Heart left ventricle (tissue), 16 donors: Measurements from ENCODE around the gene NIFK. TPM values are rescaled to one million over a fixed set of nuclear protein-coding genes. Genes with fewer than 3 reads are reported as not detected.
A peak's percentile ranks its signal among the peaks of the same experiment; 100 is the strongest.

ENCODE experiments used
- ATAC-seq, 4 donors: fragments of 200-7000 bp; cut with Tn5 transposase; one replicate each; pipeline ENCODE4 v1.9.1; 2020 to 2022; ENCODE audit warnings: moderate library complexity in 4 of 4, mild to moderate bottlenecking in 3 of 4, moderate number of reproducible peaks in 1 of 4
- DNase-seq, 5 donors: peaks; one replicate each; pipeline ENCODE4 v3.0.0-alpha.2; 2020
- H3K27ac ChIP-seq, 12 donors: fragments of 200-600 bp; sonication (generic) in 4 of 12; one replicate each; pipeline versions ENCODE4 v1.5.0 to v1.8.0; 2016 to 2022; ENCODE audit warnings: mild to moderate bottlenecking in 2 of 12
- H3K27me3 ChIP-seq, 9 donors: fragments of 200-600 bp; sonication (generic) in 2 of 9; one replicate each; pipeline versions ENCODE4 v1.5.1 to v1.8.0; 2016 to 2022; ENCODE audit warnings: mild to moderate bottlenecking in 3 of 9
- H3K36me3 ChIP-seq, 9 donors: fragments of 200-600 bp; sonication (generic) in 2 of 9; one replicate each; pipeline versions ENCODE4 v1.5.0 to v1.8.0; 2018 to 2022; ENCODE audit warnings: mild to moderate bottlenecking in 2 of 9
- H3K4me1 ChIP-seq, 12 donors: fragments of 200-600 bp; sonication (generic) in 4 of 12; one replicate each; pipeline versions ENCODE4 v1.5.0 to v1.8.0; 2016 to 2022; ENCODE audit warnings: mild to moderate bottlenecking in 3 of 12
- H3K4me3 ChIP-seq, 12 donors: fragments of 200-600 bp; sonication (generic) in 4 of 12; one replicate each; pipeline versions ENCODE4 v1.5.0 to v1.8.0; 2017 to 2022; ENCODE audit warnings: mild to moderate bottlenecking in 9 of 12, moderate library complexity in 4 of 12
- H3K9me3 ChIP-seq, 12 donors: fragments of 200-600 bp; sonication (generic) in 4 of 12; one replicate each; pipeline versions ENCODE4 v1.5.0 to v1.8.0; 2016 to 2022; ENCODE audit warnings: mild to moderate bottlenecking in 1 of 12
- CTCF ChIP-seq, 12 donors: fragments of 200-600 bp; sonication (generic) in 4 of 12; IDR thresholded peaks; one replicate each; pipeline versions ENCODE4 v1.5.0 to v1.8.0; 2018 to 2022; ENCODE audit warnings: antibody characterized with exemption in 12 of 12, mild to moderate bottlenecking in 5 of 12
- POLR2A ChIP-seq, 2 donors: fragments of 450-650 bp; IDR thresholded peaks; one replicate each; pipeline ENCODE4 v1.6.1; 2017; ENCODE audit warnings: antibody characterized with exemption in 2 of 2, mild to moderate bottlenecking in 2 of 2, moderate library complexity in 2 of 2
- WGBS, 4 donors: extraction: QIAGEN DNeasy Blood & Tissue Kit in 2 of 4; methylation state at CpG; one replicate each; pipeline versions ENCODE4 v1.1.5 to v1.1.7; 2013 to 2018; 5-methylcytosine and 5-hydroxymethylcytosine counted together
- intact Hi-C, 10 donors: fragments of 100-400 bp; cut with DNase I; formaldehyde crosslinking; loops; one replicate each; pipeline versions ENCODE4 v1.11.1 to v1.14.2; 2022
- polyA plus RNA-seq, 2 donors: library from polyadenylated mRNA; stranded (reverse); fragments of 200-250 nt; gene quantifications; one replicate each; pipeline ENCODE4 v1.2.3, GENCODE V29; 2013
- total RNA-seq, 9 donors: library from RNA; depleted of rRNA in 2 of 9; stranded (reverse); fragments of >200 nt in 2 of 9; fragmentation: NEBNext Ultra II Directional in 3 of 9; extraction: Animal tissue kit (Norgen Biotek cat#: 25700) in 3 of 9; gene quantifications; one replicate each; pipeline versions ENCODE4 v1.1.0 to v1.2.4, GENCODE V29; 2016 to 2023
- donor health status: ischemic (EF 13 %, LVEDD 7.1; RV severe dilation, severe dysfunction).
- donor health status: healthy with polysubstance abuse.
- donor health status: DM: no; HTN: yes; CAD: no.
- donor health status: DM: no; HTN: no; CAD: no.
- donor health status: ischemic (EF 25% LVEDD 6.9; RV normal size, moderate dysfunction).
- donor health status: ischemic (EF 25% LVEDD 5.7; RV mildly dilated, moderate dysfunction).
- donor health status: healthy.
- donor health status: DM: yes; HTN: yes; CAD: no.
- donor health status: ischemic (EF 35%, LVEDD 5.7; RV mildly dilated, moderate dysfunction).
- donor health status: nonischemic (EF 11% LVEDD 7.7; RV severe dilation, severe dysfunction).
- donor health status: DM: yes; HTN: yes; CAD: no.
- donor health status: PGD.
- donor health status: ischemic (EF 29% LVEDD 5.4; RV normal size, mild dysfunction).
- donor health status: nonischemic (EF 23%, LVEDD 6.1; RV moderate dilation, normal function).

The NIFK gene
- total and polyA plus RNA-seq, 11 donors, result 19.1 to 41.3 (median 28.8) TPM

DNA sequence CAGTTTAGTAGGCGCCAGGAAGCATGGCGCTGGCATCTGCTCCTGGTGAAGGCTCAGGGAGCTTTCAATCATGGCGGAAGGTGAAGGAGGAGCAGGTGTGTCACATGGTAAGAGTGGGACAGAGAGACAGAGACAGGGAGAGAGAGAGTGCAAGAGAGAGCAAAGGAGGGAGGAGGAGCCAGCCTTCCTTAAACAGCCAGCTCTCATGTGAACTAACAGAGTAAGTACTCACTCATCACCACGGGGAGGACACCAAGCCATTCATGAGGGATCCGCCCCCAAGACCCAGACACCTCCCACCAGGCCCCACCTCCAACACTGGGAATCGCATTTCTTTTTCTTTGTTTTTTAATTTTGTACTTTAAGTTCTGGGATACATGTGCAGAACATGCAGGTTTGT lies 46.6 kb downstream of the NIFK start:
- H3K4me1 ChIP-seq, result peaks cover 0 to 11% (median 0%) of the 10 kb centered on the region in 12 donors
- intact Hi-C loops, result no loop called here
- TF ChIP-seq POLR2A (IDR thresholded peaks at IDR 0.05) (no peak), CTCF (IDR thresholded peaks at IDR 0.05) (no peak)
- whole genome bisulfite sequencing, 4 donors, result 87 to 93% (median 91%) methylated on average over 6 of the region's 6 CpGs
- H3K27me3 ChIP-seq, result no peaks in the 10 kb centered on the region
- no peak overlapping the region for H3K27ac ChIP-seq
- no peak overlapping the region for H3K4me3 ChIP-seq
- ATAC-seq (no peak), DNase-seq (no peak)
- no peaks in the 10 kb centered on the region for H3K36me3 ChIP-seq
- H3K9me3 ChIP-seq, result no peaks in the 10 kb centered on the region

DNA sequence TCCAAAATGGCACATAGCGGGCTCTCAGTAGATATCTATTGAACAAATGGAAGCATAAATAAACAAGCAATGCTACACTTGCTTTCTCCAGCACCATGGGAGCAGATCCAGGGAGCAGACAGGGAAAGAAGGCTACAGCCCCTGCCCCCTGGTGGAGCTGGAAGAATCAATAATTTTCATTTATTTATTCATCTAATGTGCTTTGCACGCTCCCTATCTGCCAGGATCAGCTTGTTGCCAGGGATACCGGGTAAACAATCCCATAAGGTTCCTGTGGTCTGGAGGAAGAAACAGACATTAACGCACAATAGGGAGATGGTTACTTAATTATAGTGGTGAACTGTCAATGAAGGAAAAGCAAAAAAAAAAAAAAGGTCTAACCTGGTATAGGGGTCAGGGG lies 47.3 kb downstream of the NIFK start:
- no peaks in the 10 kb centered on the region for H3K36me3 ChIP-seq
- TF ChIP-seq CTCF (IDR thresholded peaks at IDR 0.05) (peak; percentile 16 to 56 (median 34)), POLR2A (IDR thresholded peaks at IDR 0.05) (no peak)
- H3K9me3 ChIP-seq, result peaks cover 0 to 2% (median 0%) of the 10 kb centered on the region in 12 donors
- H3K4me1 ChIP-seq, result peaks cover 0 to 11% (median 0%) of the 10 kb centered on the region in 12 donors
- DNase-seq, result peak in 2 of 5 donors; percentile 30 to 33
- H3K4me3 ChIP-seq, result no peak overlapping the region
- intact Hi-C loops, result no loop called here
- peak in 2 of 4 donors; percentile 20 to 59 for ATAC-seq
- WGBS, 4 donors, result 52 to 66% (median 61%) methylated on average over 4 of the region's 4 CpGs
- H3K27me3 ChIP-seq, result no peaks in the 10 kb centered on the region
- H3K27ac ChIP-seq, result no peak overlapping the region

- peaks cover 0 to 7% (median under 1%) of the 10 kb centered on the region in 12 donors for H3K9me3 ChIP-seq
- peaks cover 0 to 11% (median 0%) of the 10 kb centered on the region in 12 donors for H3K4me1 ChIP-seq
- no peak for DNase-seq
- ATAC-seq, result no peak
- H3K4me3 ChIP-seq, result no peak overlapping the region
- H3K27ac ChIP-seq, result no peak overlapping the region
- H3K27me3 ChIP-seq, result no peaks in the 10 kb centered on the region
- no peaks in the 10 kb centered on the region for H3K36me3 ChIP-seq
- TF ChIP-seq CTCF (IDR thresholded peaks at IDR 0.05) (no peak), POLR2A (IDR thresholded peaks at IDR 0.05) (no peak)
- intact Hi-C loops, result no loop called here
- 84 to 98% (median 94%) methylated on average over 2 of the region's 2 CpGs for WGBS, 4 donors
These were observed 47.9 kb downstream of the NIFK start for GRCh38 chr2:121688820-121689219.

- DNase-seq (no peak), ATAC-seq (no peak)
- H3K36me3 ChIP-seq, result no peaks in the 10 kb centered on the region
- TF ChIP-seq CTCF (IDR thresholded peaks at IDR 0.05), result no peak
- no peak for TF ChIP-seq POLR2A (IDR thresholded peaks at IDR 0.05)
- intact Hi-C loops, result no loop called here
- no peak overlapping the region for H3K27ac ChIP-seq
- H3K4me3 ChIP-seq, result no peak overlapping the region
- H3K27me3 ChIP-seq, result no peaks in the 10 kb centered on the region
- peaks cover 0 to 26% (median 19%) of the 10 kb centered on the region in 12 donors for H3K9me3 ChIP-seq
- H3K4me1 ChIP-seq, result peaks cover 0 to 11% (median 0%) of the 10 kb centered on the region in 12 donors
- 92 to 100% (median 96%) methylated on average over 2 of the region's 2 CpGs for WGBS, 4 donors
These were observed 49.8 kb downstream of the NIFK start for GRCh38 chr2:121686902-121687301.
